ENCODE results near the gene BHLHE41. TPM values are rescaled to one million over a fixed set of nuclear protein-coding genes. Genes with fewer than 3 reads are reported as not detected.

BHLHE41 gene
- total and polyA plus RNA-seq, 8 donors, result 0.29 to 4.7 (median 1.8) TPM; not detected in 1

- H3K27me3 ChIP-seq, result no peaks in the 10 kb centered on the region
- TF ChIP-seq POLR2AphosphoS5 (IDR thresholded peaks at IDR 0.05) (no peak), POLR2A (IDR thresholded peaks at IDR 0.05) (no peak), EP300 (IDR thresholded peaks at IDR 0.05) (no peak)
- TF ChIP-seq, protein P1, sequence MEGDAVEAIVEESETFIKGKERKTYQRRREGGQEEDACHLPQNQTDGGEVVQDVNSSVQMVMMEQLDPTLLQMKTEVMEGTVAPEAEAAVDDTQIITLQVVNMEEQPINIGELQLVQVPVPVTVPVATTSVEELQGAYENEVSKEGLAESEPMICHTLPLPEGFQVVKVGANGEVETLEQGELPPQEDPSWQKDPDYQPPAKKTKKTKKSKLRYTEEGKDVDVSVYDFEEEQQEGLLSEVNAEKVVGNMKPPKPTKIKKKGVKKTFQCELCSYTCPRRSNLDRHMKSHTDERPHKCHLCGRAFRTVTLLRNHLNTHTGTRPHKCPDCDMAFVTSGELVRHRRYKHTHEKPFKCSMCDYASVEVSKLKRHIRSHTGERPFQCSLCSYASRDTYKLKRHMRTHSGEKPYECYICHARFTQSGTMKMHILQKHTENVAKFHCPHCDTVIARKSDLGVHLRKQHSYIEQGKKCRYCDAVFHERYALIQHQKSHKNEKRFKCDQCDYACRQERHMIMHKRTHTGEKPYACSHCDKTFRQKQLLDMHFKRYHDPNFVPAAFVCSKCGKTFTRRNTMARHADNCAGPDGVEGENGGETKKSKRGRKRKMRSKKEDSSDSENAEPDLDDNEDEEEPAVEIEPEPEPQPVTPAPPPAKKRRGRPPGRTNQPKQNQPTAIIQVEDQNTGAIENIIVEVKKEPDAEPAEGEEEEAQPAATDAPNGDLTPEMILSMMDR (IDR thresholded peaks at IDR 0.05), result no peak
- DNase-seq, result no peak
- no peaks in the 10 kb centered on the region for H3K9me3 ChIP-seq
- no peak overlapping the region for H3K27ac ChIP-seq
- intact Hi-C loops (cut with DNase I; ENCODE audit: low total_unique reads), result no loop called here
- no peaks in the 10 kb centered on the region for H3K36me3 ChIP-seq
- no peaks in the 10 kb centered on the region for H3K4me1 ChIP-seq
- no peak overlapping the region for H3K4me3 ChIP-seq
- WGBS, 5 donors, result 87 to 91% (median 90%) methylated on average over 4 of the region's 4 CpGs
Measured at GRCh38 chr12:26172013-26172412, 47.2 kb upstream of the BHLHE41 start.

- WGBS, 5 donors, result 49 to 84% (median 69%) methylated on average over 3 of the region's 3 CpGs
- no peak for DNase-seq
- Histone ChIP-seq H3K36me3 (no peaks in the 10 kb centered on the region), H3K27me3 (no peaks in the 10 kb centered on the region), H3K27ac (no peak overlapping the region), H3K4me1 (no peaks in the 10 kb centered on the region), H3K4me3 (no peak overlapping the region), H3K9me3 (no peaks in the 10 kb centered on the region)
- intact Hi-C loops (cut with DNase I; ENCODE audit: low total_unique reads), result no loop called here
- no peak for TF ChIP-seq EP300 (IDR thresholded peaks at IDR 0.05)
- no peak for TF ChIP-seq POLR2A (IDR thresholded peaks at IDR 0.05)
- TF ChIP-seq, protein P1 (IDR thresholded peaks at IDR 0.05), result no peak
- no peak for TF ChIP-seq POLR2AphosphoS5 (IDR thresholded peaks at IDR 0.05)
Measured at GRCh38 chr12:26164118-26164517, 39.3 kb upstream of the BHLHE41 start.

GRCh38 chr12:26162905-26163304, 38.1 kb upstream of the BHLHE41 start:
- no peaks in the 10 kb centered on the region for H3K36me3 ChIP-seq
- 65 to 76% (median 73%) methylated on average over 4 of the region's 4 CpGs for WGBS, 5 donors
- intact Hi-C loops (cut with DNase I; ENCODE audit: low total_unique reads), result no loop called here
- no peaks in the 10 kb centered on the region for H3K4me1 ChIP-seq
- no peaks in the 10 kb centered on the region for H3K9me3 ChIP-seq
- no peaks in the 10 kb centered on the region for H3K27me3 ChIP-seq
- no peak overlapping the region for H3K4me3 ChIP-seq
- TF ChIP-seq POLR2AphosphoS5 (IDR thresholded peaks at IDR 0.05) (no peak), POLR2A (IDR thresholded peaks at IDR 0.05) (no peak), EP300 (IDR thresholded peaks at IDR 0.05) (no peak)
- TF ChIP-seq, protein P1 (IDR thresholded peaks at IDR 0.05), result no peak
- H3K27ac ChIP-seq, result no peak overlapping the region
- no peak for DNase-seq

DNA sequence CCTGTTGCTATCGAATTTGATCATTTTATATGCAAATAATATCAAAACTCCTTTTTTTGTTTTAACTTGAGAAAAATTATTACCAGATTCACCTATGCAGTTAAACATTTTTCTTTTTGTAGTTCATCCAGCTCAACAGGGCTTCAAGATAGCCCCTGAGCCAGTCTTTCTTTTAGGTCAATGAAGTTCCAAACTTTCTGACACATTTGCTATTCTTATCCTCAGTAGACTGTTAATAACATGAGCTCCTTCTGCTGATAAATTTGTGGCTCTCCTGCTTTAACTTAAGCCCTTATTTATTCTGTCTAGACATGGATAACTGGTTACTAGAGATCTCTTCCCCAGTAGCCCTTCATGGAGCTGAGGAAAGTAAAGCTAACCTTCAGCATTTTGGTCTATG, 37.3 kb upstream of the BHLHE41 start:
- Histone ChIP-seq H3K4me1 (peaks cover 0 to 4% (median 0%) of the 10 kb centered on the region in 4 donors), H3K36me3 (no peaks in the 10 kb centered on the region), H3K9me3 (no peaks in the 10 kb centered on the region), H3K27ac (no peak overlapping the region), H3K4me3 (no peak overlapping the region), H3K27me3 (no peaks in the 10 kb centered on the region)
- WGBS, 5 donors, result 76 to 94% (median 81%) methylated on average over 1 of the region's 1 CpG
- TF ChIP-seq POLR2A (IDR thresholded peaks at IDR 0.05) (no peak), EP300 (IDR thresholded peaks at IDR 0.05) (no peak), POLR2AphosphoS5 (IDR thresholded peaks at IDR 0.05) (no peak)
- TF ChIP-seq, protein P1 (IDR thresholded peaks at IDR 0.05), result no peak
- DNase-seq, result no peak
- intact Hi-C loops (cut with DNase I; ENCODE audit: low total_unique reads), result no loop called here

All from stomach (tissue), 9 donors.